Naive thymus-derived CD4-positive, alpha-beta T cell (primary cell): Measurements from ENCODE around the gene FAH. TPM values are rescaled to one million over a fixed set of nuclear protein-coding genes. Genes with fewer than 3 reads are reported as not detected.

ENCODE experiments used
- ATAC-seq: fragments of 150-1000 bp; cut with Tn5 transposase; 2 replicates; pipeline ENCODE4 v1.10.0; 2021; ENCODE audit warnings: mild to moderate bottlenecking, moderate library complexity
- CTCF ChIA-PET: fragments of 350-600 bp; sonication (Branson Sonifier 250); formaldehyde crosslinking; loops from one replicate; lab custom pipeline; 2021; ENCODE audit warnings: antibody characterized with exemption; lab: Charles Lee
- POLR2A ChIA-PET: fragments of 350-600 bp; sonication (Branson Sonifier 250); formaldehyde crosslinking; loops from one replicate; lab custom pipeline; 2021; ENCODE audit warnings: antibody characterized with exemption, inconsistent platforms; lab: Charles Lee
- DNase-seq, 9 donors: peaks; one replicate each; pipeline versions ENCODE4 v3.0.0 to v3.0.0-alpha.2; 2020 to 2022; ENCODE audit warnings: mixed read lengths in 1 of 9
- H3K27ac ChIP-seq: one replicate; pipeline ENCODE4 v1.7.0; 2013; ENCODE audit warnings: mild to moderate bottlenecking, low read depth, low read length, moderate library complexity
- H3K27me3 ChIP-seq, 2 donors: one replicate each; pipeline ENCODE4 v1.7.0; 2013; ENCODE audit warnings: low read length in 2 of 2, mild to moderate bottlenecking in 2 of 2, moderate library complexity in 2 of 2; ENCODE audit not compliant: control insufficient read depth in 2 of 2, insufficient read depth in 2 of 2
- H3K36me3 ChIP-seq, 3 experiments: 1 replicate in 2 of 3; 2 replicates in 1 of 3; pipeline ENCODE4 v1.7.0; 2013; ENCODE audit warnings: low read length in 3 of 3, mild to moderate bottlenecking in 3 of 3, moderate library complexity in 1 of 3; ENCODE audit not compliant: insufficient read depth in 3 of 3, control insufficient read depth in 2 of 3
- H3K4me1 ChIP-seq, 2 donors: one replicate each; pipeline ENCODE4 v1.7.0; 2013; ENCODE audit warnings: low read length in 2 of 2, mild to moderate bottlenecking in 2 of 2, moderate library complexity in 1 of 2; ENCODE audit not compliant: control insufficient read depth in 2 of 2, insufficient read depth in 2 of 2
- H3K4me3 ChIP-seq: 2 replicates; pipeline ENCODE4 v1.7.0; 2013; ENCODE audit warnings: mild to moderate bottlenecking, low read length
- H3K9me3 ChIP-seq, 3 experiments: 1 replicate in 2 of 3; 2 replicates in 1 of 3; pipeline ENCODE4 v1.7.0; 2013; ENCODE audit warnings: low read length in 3 of 3; ENCODE audit not compliant: control insufficient read depth in 2 of 3
- H3K27ac Mint-ChIP-seq, 9 donors: one replicate each; pipeline ENCODE4 v1.8.0; 2020 to 2022; ENCODE audit warnings: mixed read lengths in 9 of 9, mild to moderate bottlenecking in 8 of 9, moderate library complexity in 5 of 9, inconsistent platforms in 2 of 9
- H3K27me3 Mint-ChIP-seq, 5 donors: one replicate each; pipeline ENCODE4 v1.8.0; 2021 to 2022; ENCODE audit warnings: mixed read lengths in 5 of 5, mild to moderate bottlenecking in 1 of 5
- H3K36me3 Mint-ChIP-seq, 5 donors: one replicate each; pipeline ENCODE4 v1.8.0; 2020 to 2022; ENCODE audit warnings: mixed read lengths in 5 of 5, mild to moderate bottlenecking in 3 of 5, inconsistent platforms in 1 of 5
- H3K4me1 Mint-ChIP-seq, 7 donors: one replicate each; pipeline ENCODE4 v1.8.0; 2020 to 2022; ENCODE audit warnings: mixed read lengths in 7 of 7, mild to moderate bottlenecking in 3 of 7, inconsistent platforms in 1 of 7
- H3K4me3 Mint-ChIP-seq, 10 donors: one replicate each; pipeline ENCODE4 v1.8.0; 2020 to 2022; ENCODE audit warnings: mild to moderate bottlenecking in 10 of 10, mixed read lengths in 10 of 10, moderate library complexity in 6 of 10, inconsistent platforms in 2 of 10
- H3K9me3 Mint-ChIP-seq, 11 donors: one replicate each; pipeline ENCODE4 v1.8.0; 2020 to 2022; ENCODE audit warnings: mixed read lengths in 11 of 11, mild to moderate bottlenecking in 4 of 11, inconsistent platforms in 1 of 11, moderate library complexity in 1 of 11
- intact Hi-C, 2 donors: fragments of 100-400 bp; cut with micrococcal nuclease; formaldehyde crosslinking; loops; one replicate each; pipeline ENCODE4 v1.15.1; 2023
- polyA plus RNA-seq, 2 donors: library from polyadenylated mRNA; unstranded; fragments of 300-500 nt; fragmentation: Illumina TruSeq; gene quantifications; one replicate each; pipeline ENCODE4 v1.2.3, GENCODE V29; 2021
- total RNA-seq, 6 experiments: library from RNA in 5 of 6; stranded (reverse) in 5 of 6; gene quantifications; 1 replicate in 5 of 6; 2 replicates in 1 of 6; pipeline ENCODE4 v1.2.3 and lab custom pipeline; 2021 to 2026

The FAH gene
- total and polyA plus RNA-seq, 7 experiments from 2014 or later = 4.8 to 58.3 (median 6.8) TPM

GRCh38 chr15:80185152-80185551 lies 32.4 kb downstream of the FAH start:
- ATAC-seq = no peak
- Histone ChIP-seq H3K36me3 (peaks cover 0 to 44% (median 5%) of the 10 kb centered on the region in 3 experiments), H3K4me3 (no peak overlapping the region), H3K27me3 (no peaks in the 10 kb centered on the region), H3K27ac (no peak overlapping the region), H3K4me1 (no peaks in the 10 kb centered on the region), H3K9me3 (no peaks in the 10 kb centered on the region)
- ChIA-PET POLR2A (no interaction called here), CTCF (no interaction called here)
- Mint-ChIP-seq H3K9me3 (peaks cover 0 to 9% (median 0%) of the 10 kb centered on the region in 11 donors), H3K36me3 (peaks cover 19 to 72% (median 56%) of the 10 kb centered on the region in 5 donors), H3K27ac (no peak overlapping the region), H3K4me3 (no peak overlapping the region), H3K4me1 (no peaks in the 10 kb centered on the region), H3K27me3 (no peaks in the 10 kb centered on the region)
- DNase-seq = no peak
- intact Hi-C loops = no loop called here

- Mint-ChIP-seq H3K4me3 (no peak overlapping the region), H3K4me1 (no peaks in the 10 kb centered on the region), H3K36me3 (peaks cover 17 to 71% (median 56%) of the 10 kb centered on the region in 5 donors), H3K27ac (no peak overlapping the region), H3K9me3 (peaks cover 0 to 9% (median 0%) of the 10 kb centered on the region in 11 donors), H3K27me3 (no peaks in the 10 kb centered on the region)
- ATAC-seq (no peak), DNase-seq (no peak)
- Histone ChIP-seq H3K4me1 (no peaks in the 10 kb centered on the region), H3K9me3 (no peaks in the 10 kb centered on the region), H3K36me3 (peaks cover 0 to 35% (median 5%) of the 10 kb centered on the region in 3 experiments), H3K4me3 (no peak overlapping the region), H3K27me3 (no peaks in the 10 kb centered on the region), H3K27ac (no peak overlapping the region)
- POLR2A ChIA-PET = no interaction called here
- CTCF ChIA-PET = no interaction called here
- intact Hi-C loops = no loop called here
Measured at GRCh38 chr15:80186066-80186465, 33.3 kb downstream of the FAH start.

- no peaks in the 10 kb centered on the region for H3K27me3 Mint-ChIP-seq
- H3K9me3 ChIP-seq = no peaks in the 10 kb centered on the region
- H3K27ac ChIP-seq = no peak overlapping the region
- peaks cover 0 to 9% (median 0%) of the 10 kb centered on the region in 11 donors for H3K9me3 Mint-ChIP-seq
- no peaks in the 10 kb centered on the region for H3K27me3 ChIP-seq
- no peak overlapping the region for H3K4me3 Mint-ChIP-seq
- no peaks in the 10 kb centered on the region for H3K4me1 Mint-ChIP-seq
- ChIA-PET POLR2A (no interaction called here), CTCF (no interaction called here)
- no peak for ATAC-seq
- H3K4me3 ChIP-seq = no peak overlapping the region
- peaks cover 0 to 31% (median 5%) of the 10 kb centered on the region in 3 experiments for H3K36me3 ChIP-seq
- no peak for DNase-seq
- intact Hi-C loops = no loop called here
- no peak overlapping the region for H3K27ac Mint-ChIP-seq
- peaks cover 15 to 69% (median 56%) of the 10 kb centered on the region in 5 donors for H3K36me3 Mint-ChIP-seq
- H3K4me1 ChIP-seq = no peaks in the 10 kb centered on the region
Measured at GRCh38 chr15:80186597-80186996, 33.8 kb downstream of the FAH start.

- ATAC-seq = no peak
- H3K36me3 ChIP-seq = peaks cover 0 to 26% (median 5%) of the 10 kb centered on the region in 3 experiments
- ChIA-PET POLR2A (no interaction called here), CTCF (no interaction called here)
- intact Hi-C loops = no loop called here
- H3K4me3 ChIP-seq = no peak overlapping the region
- Mint-ChIP-seq H3K36me3 (peaks cover 15 to 54% (median 44%) of the 10 kb centered on the region in 5 donors), H3K4me3 (no peak overlapping the region), H3K27ac (no peak overlapping the region), H3K27me3 (no peaks in the 10 kb centered on the region), H3K4me1 (no peaks in the 10 kb centered on the region), H3K9me3 (peaks cover 0 to 9% (median 0%) of the 10 kb centered on the region in 11 donors)
- H3K27me3 ChIP-seq = no peaks in the 10 kb centered on the region
- no peaks in the 10 kb centered on the region for H3K9me3 ChIP-seq
- no peaks in the 10 kb centered on the region for H3K4me1 ChIP-seq
- DNase-seq = no peak
- H3K27ac ChIP-seq = no peak overlapping the region
Measured at GRCh38 chr15:80188251-80188650, 35.5 kb downstream of the FAH start.

GRCh38 chr15:80191198-80191597 lies 38.4 kb downstream of the FAH start:
- ChIA-PET CTCF (interaction anchor here (0.7 kb wide), 2 partner anchors 15 to 645 kb away, joined by 3 to 4 read pairs; no protein-coding TSS in a partner anchor), POLR2A (no interaction called here)
- peaks cover 0 to 5% (median 0%) of the 10 kb centered on the region in 11 donors for H3K9me3 Mint-ChIP-seq

GRCh38 chr15:80191897-80192595 lies 39.2 kb downstream of the FAH start:
- H3K27me3 Mint-ChIP-seq = peaks cover 0 to 4% (median 0%) of the 10 kb centered on the region in 5 donors
- no peaks in the 10 kb centered on the region for H3K4me1 Mint-ChIP-seq
- no peak overlapping the region for H3K4me3 Mint-ChIP-seq
- H3K27me3 ChIP-seq = no peaks in the 10 kb centered on the region
- intact Hi-C loops = no loop called here
- H3K27ac Mint-ChIP-seq = no peak overlapping the region
- H3K36me3 ChIP-seq = peaks cover 0 to 4% (median 0%) of the 10 kb centered on the region in 3 experiments
- ATAC-seq (no peak), DNase-seq (no peak)
- no peak overlapping the region for H3K27ac ChIP-seq
- CTCF ChIA-PET = no interaction called here
- no peaks in the 10 kb centered on the region for H3K9me3 ChIP-seq
- H3K36me3 Mint-ChIP-seq = peaks cover 5 to 19% (median 18%) of the 10 kb centered on the region in 5 donors
- POLR2A ChIA-PET = no interaction called here
- H3K9me3 Mint-ChIP-seq = peaks cover 0 to 5% (median 0%) of the 10 kb centered on the region in 11 donors
- no peak overlapping the region for H3K4me3 ChIP-seq
- H3K4me1 ChIP-seq = no peaks in the 10 kb centered on the region

More at GRCh38 chr15:80191198-80191597, 38.4 kb downstream of the FAH start:
- ATAC-seq = no peak
- no peak overlapping the region for H3K4me3 Mint-ChIP-seq
- H3K9me3 ChIP-seq = no peaks in the 10 kb centered on the region
- H3K36me3 ChIP-seq = peaks cover 0 to 11% (median 0%) of the 10 kb centered on the region in 3 experiments
- no peaks in the 10 kb centered on the region for H3K4me1 ChIP-seq
- no peaks in the 10 kb centered on the region for H3K27me3 Mint-ChIP-seq
- H3K27me3 ChIP-seq = no peaks in the 10 kb centered on the region
- H3K4me3 ChIP-seq = no peak overlapping the region
- intact Hi-C loops = no loop called here
- peaks cover 6 to 28% (median 22%) of the 10 kb centered on the region in 5 donors for H3K36me3 Mint-ChIP-seq
- H3K4me1 Mint-ChIP-seq = no peaks in the 10 kb centered on the region
- DNase-seq = no peak
- H3K27ac Mint-ChIP-seq = no peak overlapping the region
- H3K27ac ChIP-seq = no peak overlapping the region

- no peak overlapping the region for H3K27ac ChIP-seq
- H3K27me3 Mint-ChIP-seq = peaks cover 0 to 9% (median 6%) of the 10 kb centered on the region in 5 donors
- no peaks in the 10 kb centered on the region for H3K9me3 Mint-ChIP-seq
- H3K36me3 ChIP-seq = no peaks in the 10 kb centered on the region
- H3K36me3 Mint-ChIP-seq = peaks cover 0 to 1% (median 0%) of the 10 kb centered on the region in 5 donors
- no peak overlapping the region for H3K4me3 ChIP-seq
- ATAC-seq = no peak
- no peaks in the 10 kb centered on the region for H3K4me1 ChIP-seq
- H3K4me3 Mint-ChIP-seq = no peak overlapping the region
- intact Hi-C loops = no loop called here
- DNase-seq = no peak
- no peaks in the 10 kb centered on the region for H3K9me3 ChIP-seq
- no peaks in the 10 kb centered on the region for H3K4me1 Mint-ChIP-seq
- CTCF ChIA-PET = no interaction called here
- no peak overlapping the region for H3K27ac Mint-ChIP-seq
- POLR2A ChIA-PET = no interaction called here
- no peaks in the 10 kb centered on the region for H3K27me3 ChIP-seq
Measured at GRCh38 chr15:80194186-80194585, 41.4 kb downstream of the FAH start.
